LNCAP (cell line): ENCODE data around the gene SLC30A9.

Experiments
- CTCF ChIP-seq: fragments of 450-650 bp; IDR thresholded peaks from 2 replicates; pipeline ENCODE4 v1.5.1; 2017; ENCODE audit warnings: mild to moderate bottlenecking

Gene SLC30A9

GRCh38 chr4:42078184-42078801 is 88.0 kb downstream of the SLC30A9 start:
- TF ChIP-seq CTCF, result no peak

- TF ChIP-seq CTCF, result no peak
Observed at GRCh38 chr4:42080306-42080705, 90.0 kb downstream of the SLC30A9 start.

GRCh38 chr4:42083816-42084215 is 93.5 kb downstream of the SLC30A9 start:
- TF ChIP-seq CTCF, result no peak

- TF ChIP-seq CTCF, result no peak
Observed at GRCh38 chr4:42088386-42088785, 98.1 kb downstream of the SLC30A9 start.

- no peak for TF ChIP-seq CTCF
Observed at GRCh38 chr4:42101446-42101975, 111.2 kb downstream of the SLC30A9 start.

- no peak for TF ChIP-seq CTCF
Observed at GRCh38 chr4:42104521-42104920, 114.2 kb downstream of the SLC30A9 start.

GRCh38 chr4:42112846-42113245 is 122.5 kb downstream of the SLC30A9 start:
- TF ChIP-seq CTCF, result no peak

GRCh38 chr4:42119886-42120285 is 129.6 kb downstream of the SLC30A9 start:
- no peak for TF ChIP-seq CTCF
